Stimulated activated CD4-positive, alpha-beta T cell treated with anti-CD3 and anti-CD28 coated beads, Interleukin-4, amount 100 ng/mL, for 1 hour (primary cell): ENCODE measurements around the gene CYP19A1.

Experiments
- DNase-seq: peaks from one replicate; pipeline ENCODE4 v3.0.0-alpha.2; 2020

Gene CYP19A1

GRCh38 chr15:51338496-51338895 is at the start of gene CYP19A1:
CYP19A1 (minus strand) TSS chr15:51338596; CDS start chr15:51242912, 95,684 bp downstream.
- no peak for DNase-seq

GRCh38 chr15:51387699-51388041 is 49.3 kb upstream of the CYP19A1 start:
- DNase-seq, result no peak

- no peak for DNase-seq
Measured at GRCh38 chr15:51386960-51387698, 48.7 kb upstream of the CYP19A1 start.

- DNase-seq, result no peak
Measured at GRCh38 chr15:51386486-51386885, 48.1 kb upstream of the CYP19A1 start.

GRCh38 chr15:51386029-51386428 is 47.6 kb upstream of the CYP19A1 start:
- no peak for DNase-seq

- no peak for DNase-seq
Measured at GRCh38 chr15:51382787-51383186, 44.4 kb upstream of the CYP19A1 start.

GRCh38 chr15:51380999-51381806 is 42.8 kb upstream of the CYP19A1 start:
- no peak for DNase-seq

- no peak for DNase-seq
Measured at GRCh38 chr15:51379390-51379789, 41.0 kb upstream of the CYP19A1 start.

- no peak for DNase-seq
Measured at GRCh38 chr15:51378406-51378805, 40.0 kb upstream of the CYP19A1 start.

GRCh38 chr15:51377038-51377786 is 38.8 kb upstream of the CYP19A1 start:
- DNase-seq, result no peak

GRCh38 chr15:51375966-51376640 is 37.7 kb upstream of the CYP19A1 start:
- no peak for DNase-seq

- no peak for DNase-seq
Measured at GRCh38 chr15:51374131-51374530, 35.7 kb upstream of the CYP19A1 start.

- DNase-seq, result no peak
Measured at GRCh38 chr15:51371266-51371665, 32.9 kb upstream of the CYP19A1 start.

GRCh38 chr15:51369451-51369761 is 31.0 kb upstream of the CYP19A1 start:
- no peak for DNase-seq

- DNase-seq, result no peak
Measured at GRCh38 chr15:51368751-51369450, 30.5 kb upstream of the CYP19A1 start.

GRCh38 chr15:51368307-51368706 is 29.9 kb upstream of the CYP19A1 start:
- DNase-seq, result no peak

GRCh38 chr15:51367322-51367976 is 29.1 kb upstream of the CYP19A1 start:
- no peak for DNase-seq

GRCh38 chr15:51366920-51367319 is 28.5 kb upstream of the CYP19A1 start:
- no peak for DNase-seq

GRCh38 chr15:51366071-51366470 is 27.7 kb upstream of the CYP19A1 start:
- DNase-seq, result no peak

GRCh38 chr15:51365417-51365816 is 27.0 kb upstream of the CYP19A1 start:
- no peak for DNase-seq

GRCh38 chr15:51363383-51363782 is 25.0 kb upstream of the CYP19A1 start:
- no peak for DNase-seq

GRCh38 chr15:51359981-51360380 is 21.6 kb upstream of the CYP19A1 start:
- DNase-seq, result no peak
